ENCODE results near the gene SPACA6.

SPACA6 gene

GRCh38 chr19:51703575-51704515, 10.7 kb downstream of the SPACA6 start:
- TF ChIP-seq, protein P1, sequence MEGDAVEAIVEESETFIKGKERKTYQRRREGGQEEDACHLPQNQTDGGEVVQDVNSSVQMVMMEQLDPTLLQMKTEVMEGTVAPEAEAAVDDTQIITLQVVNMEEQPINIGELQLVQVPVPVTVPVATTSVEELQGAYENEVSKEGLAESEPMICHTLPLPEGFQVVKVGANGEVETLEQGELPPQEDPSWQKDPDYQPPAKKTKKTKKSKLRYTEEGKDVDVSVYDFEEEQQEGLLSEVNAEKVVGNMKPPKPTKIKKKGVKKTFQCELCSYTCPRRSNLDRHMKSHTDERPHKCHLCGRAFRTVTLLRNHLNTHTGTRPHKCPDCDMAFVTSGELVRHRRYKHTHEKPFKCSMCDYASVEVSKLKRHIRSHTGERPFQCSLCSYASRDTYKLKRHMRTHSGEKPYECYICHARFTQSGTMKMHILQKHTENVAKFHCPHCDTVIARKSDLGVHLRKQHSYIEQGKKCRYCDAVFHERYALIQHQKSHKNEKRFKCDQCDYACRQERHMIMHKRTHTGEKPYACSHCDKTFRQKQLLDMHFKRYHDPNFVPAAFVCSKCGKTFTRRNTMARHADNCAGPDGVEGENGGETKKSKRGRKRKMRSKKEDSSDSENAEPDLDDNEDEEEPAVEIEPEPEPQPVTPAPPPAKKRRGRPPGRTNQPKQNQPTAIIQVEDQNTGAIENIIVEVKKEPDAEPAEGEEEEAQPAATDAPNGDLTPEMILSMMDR (IDR thresholded peaks at IDR 0.05; ENCODE audit: control insufficient read depth, insufficient read depth, low read depth, low read length, missing control alignments): peak; percentile 46
- DNase-seq (ENCODE audit: low read depth): peak; percentile 66
- peak overlapping the region; percentile 76 for H3K4me3 ChIP-seq (ENCODE audit: control insufficient read depth, low read depth, low read length)

DNA sequence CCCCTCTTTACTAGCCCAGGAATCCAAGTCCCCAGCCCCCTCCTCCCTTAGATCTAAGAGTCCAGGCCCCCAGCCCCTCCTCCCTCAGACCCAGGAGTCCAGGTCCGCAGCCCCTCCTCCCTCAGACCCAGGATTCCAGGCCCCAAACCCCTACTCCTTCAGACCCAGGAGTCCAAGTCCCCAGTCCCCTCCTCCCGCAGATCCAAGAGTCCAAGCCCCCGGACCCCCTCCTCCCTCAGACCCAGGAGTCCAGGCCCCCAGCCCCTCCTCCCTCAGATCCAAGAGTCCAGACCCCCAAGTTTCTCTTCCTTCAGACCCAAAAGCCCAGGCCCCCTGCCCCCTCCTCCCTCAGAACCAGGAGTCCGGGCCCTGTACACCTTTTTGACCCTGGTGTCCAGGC, 11.5 kb downstream of the SPACA6 start:
- no peak for DNase-seq (ENCODE audit: low read depth)
- H3K4me3 ChIP-seq (ENCODE audit: control insufficient read depth, low read depth, low read length): peak overlapping the region; percentile 76

GRCh38 chr19:51706296-51706695, 13.2 kb downstream of the SPACA6 start:
- H3K4me3 ChIP-seq (ENCODE audit: control insufficient read depth, low read depth, low read length): no peak overlapping the region
- DNase-seq (ENCODE audit: low read depth): no peak
- TF ChIP-seq, protein P1 (IDR thresholded peaks at IDR 0.05; ENCODE audit: control insufficient read depth, insufficient read depth, low read depth, low read length, missing control alignments): no peak

More for the DNA sequence above, 11.5 kb downstream of the SPACA6 start:
- TF ChIP-seq, protein P1 (IDR thresholded peaks at IDR 0.05; ENCODE audit: control insufficient read depth, insufficient read depth, low read depth, low read length, missing control alignments): no peak

- TF ChIP-seq, protein P1 (IDR thresholded peaks at IDR 0.05; ENCODE audit: control insufficient read depth, insufficient read depth, low read depth, low read length, missing control alignments): no peak
- H3K4me3 ChIP-seq (ENCODE audit: control insufficient read depth, low read depth, low read length): no peak overlapping the region
- DNase-seq (ENCODE audit: low read depth): no peak
Observed at GRCh38 chr19:51706885-51707284, 13.8 kb downstream of the SPACA6 start.

GRCh38 chr19:51708811-51709210, 15.7 kb downstream of the SPACA6 start:
- TF ChIP-seq, protein P1 (IDR thresholded peaks at IDR 0.05; ENCODE audit: control insufficient read depth, insufficient read depth, low read depth, low read length, missing control alignments): no peak
- no peak overlapping the region for H3K4me3 ChIP-seq (ENCODE audit: control insufficient read depth, low read depth, low read length)
- DNase-seq (ENCODE audit: low read depth): no peak

DNA sequence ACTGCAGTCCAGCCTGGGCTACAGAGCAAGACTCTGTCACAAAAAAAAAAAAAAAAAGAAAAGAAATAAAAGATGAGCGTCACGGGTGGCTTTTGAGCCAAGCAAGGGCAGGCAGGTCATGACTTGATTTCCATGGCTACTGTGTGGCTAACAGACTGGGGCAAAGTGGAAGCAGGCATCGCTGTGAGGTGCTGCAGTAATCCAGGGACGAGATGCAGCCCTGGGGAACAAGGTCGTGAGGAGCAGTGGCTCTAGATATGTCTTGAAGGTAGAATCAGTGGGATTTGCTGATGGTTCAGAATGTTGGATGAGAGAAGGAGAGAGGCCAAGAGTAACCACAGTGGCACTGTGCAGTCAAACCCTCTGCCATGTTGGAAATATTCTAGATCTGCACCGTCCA, 16.4 kb downstream of the SPACA6 start:
- no peak for DNase-seq (ENCODE audit: low read depth)
- H3K4me3 ChIP-seq (ENCODE audit: control insufficient read depth, low read depth, low read length): no peak overlapping the region
- TF ChIP-seq, protein P1 (IDR thresholded peaks at IDR 0.05; ENCODE audit: control insufficient read depth, insufficient read depth, low read depth, low read length, missing control alignments): no peak
